Measurements from ENCODE around the gene DDC.

DNA sequence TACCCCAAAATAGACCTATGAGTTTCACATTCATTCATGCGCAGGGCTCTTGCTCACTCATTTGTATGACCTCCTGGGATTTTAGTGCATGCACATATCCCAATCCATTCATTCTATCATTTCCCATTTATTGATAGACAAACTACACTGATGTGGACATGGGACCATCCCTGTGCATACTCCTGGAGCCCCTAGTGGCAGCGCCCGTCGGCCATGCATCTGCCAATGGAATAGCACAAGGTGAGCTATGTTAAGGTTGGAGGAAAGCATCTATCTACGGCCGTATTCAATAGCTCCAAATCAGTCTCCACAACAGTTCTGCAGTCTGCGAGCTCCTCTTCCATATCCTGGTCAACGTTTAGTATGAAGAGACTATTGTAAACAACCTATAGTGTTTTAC, 83.3 kb downstream of the DDC start:
- TF ChIP-seq POLR2A (IDR thresholded peaks at IDR 0.05; ENCODE audit: low read length) = no peak
- no peak for TF ChIP-seq GATA1 (IDR thresholded peaks at IDR 0.05; ENCODE audit: low read depth, low read length)
